NCI-H2171 (cell line): ENCODE results near the gene COA8.
A peak's percentile ranks its signal among the peaks of the same experiment; 100 is the strongest.

ENCODE experiments used
- DNase-seq: peaks from one replicate; lab custom pipeline; 2025; lab: John Stamatoyannopoulos, UW

Gene COA8

GRCh38 chr14:103623883-103624482 is 61.2 kb downstream of the COA8 start:
- peak; percentile 81 for DNase-seq

- DNase-seq, result no peak
Measured at GRCh38 chr14:103624860-103625259, 62.1 kb downstream of the COA8 start.

GRCh38 chr14:103625356-103626095 is 62.8 kb downstream of the COA8 start:
- no peak for DNase-seq

GRCh38 chr14:103626146-103626850 is 63.5 kb downstream of the COA8 start:
- no peak for DNase-seq

- DNase-seq, result no peak
Measured at GRCh38 chr14:103627073-103628025, 64.6 kb downstream of the COA8 start.

- no peak for DNase-seq
Measured at GRCh38 chr14:103628221-103628683, 65.5 kb downstream of the COA8 start.

GRCh38 chr14:103628684-103629502 is 66.1 kb downstream of the COA8 start, which contains the start of gene KLC1:
Gene KLC1 (plus strand): TSS chr14:103629211. CDS start chr14:103654565, 25,354 bp downstream.
- DNase-seq, result peak; percentile 89

- DNase-seq, result no peak
Measured at GRCh38 chr14:103629503-103630121, 66.9 kb downstream of the COA8 start.

- DNase-seq, result no peak
Measured at GRCh38 chr14:103630364-103631108, 67.8 kb downstream of the COA8 start.

- DNase-seq, result no peak
Measured at GRCh38 chr14:103633391-103633790, 70.6 kb downstream of the COA8 start.

GRCh38 chr14:103634156-103634555 is 71.4 kb downstream of the COA8 start:
- DNase-seq, result no peak

GRCh38 chr14:103638594-103638993 is 75.8 kb downstream of the COA8 start:
- no peak for DNase-seq
